IPS-NIHi7 (cell line): Measurements from ENCODE around the gene TRAPPC3L.

ENCODE experiments used
- DNase-seq: peaks from one replicate; pipeline ENCODE4 v3.0.0; 2012; ENCODE audit warnings: mixed read lengths; ENCODE audit errors: extremely low spot score

TRAPPC3L gene

GRCh38 chr6:116467096-116467495 lies 78.4 kb downstream of the TRAPPC3L start:
- DNase-seq: no peak

GRCh38 chr6:116465246-116465645 lies 80.2 kb downstream of the TRAPPC3L start:
- no peak for DNase-seq

- DNase-seq: no peak
Measured at GRCh38 chr6:116463301-116463700, 82.2 kb downstream of the TRAPPC3L start.

GRCh38 chr6:116461932-116462885 lies 83.3 kb downstream of the TRAPPC3L start:
- DNase-seq: peak; percentile 80

- no peak for DNase-seq
Measured at GRCh38 chr6:116461331-116461931, 84.1 kb downstream of the TRAPPC3L start, which contains the start of gene CALHM6. TSS of gene CALHM6 (plus strand) at chr6:116461375. CDS start at chr6:116461930, 555 bp downstream.

- no peak for DNase-seq
Measured at GRCh38 chr6:116459927-116460326, 85.6 kb downstream of the TRAPPC3L start.

GRCh38 chr6:116458264-116458663 lies 87.2 kb downstream of the TRAPPC3L start:
- no peak for DNase-seq

GRCh38 chr6:116456927-116457326 lies 88.6 kb downstream of the TRAPPC3L start:
- no peak for DNase-seq

GRCh38 chr6:116456106-116456505 lies 89.4 kb downstream of the TRAPPC3L start:
- no peak for DNase-seq

GRCh38 chr6:116452531-116452930 lies 93.0 kb downstream of the TRAPPC3L start:
- no peak for DNase-seq

- no peak for DNase-seq
Measured at GRCh38 chr6:116451916-116452315, 93.6 kb downstream of the TRAPPC3L start.

- DNase-seq: no peak
Measured at GRCh38 chr6:116450769-116451740, 94.4 kb downstream of the TRAPPC3L start.

GRCh38 chr6:116450185-116450710 lies 95.2 kb downstream of the TRAPPC3L start:
- DNase-seq: no peak

- DNase-seq: no peak
Measured at GRCh38 chr6:116449565-116449964, 95.9 kb downstream of the TRAPPC3L start.

- DNase-seq: no peak
Measured at GRCh38 chr6:116447496-116448011, 97.9 kb downstream of the TRAPPC3L start.

GRCh38 chr6:116447052-116447451 lies 98.4 kb downstream of the TRAPPC3L start:
- DNase-seq: no peak

GRCh38 chr6:116446399-116446798 lies 99.1 kb downstream of the TRAPPC3L start:
- no peak for DNase-seq

- no peak for DNase-seq
Measured at GRCh38 chr6:116445102-116445501, 100.4 kb downstream of the TRAPPC3L start.
